H1 (cell line): ENCODE measurements around the gene IQCE. TPM values are rescaled to one million over a fixed set of nuclear protein-coding genes. Genes with fewer than 3 reads are reported as not detected.

ENCODE experiments used
- USF2 ChIP-seq: IDR thresholded peaks from 2 replicates; pipeline ENCODE4 v1.6.1; 2011; ENCODE audit warnings: low read length, improper control_type of control experiment
- polyA plus RNA-seq, 7 experiments: library from polyadenylated mRNA; depleted of rRNA in 3 of 7; stranded (reverse) in 5 of 7; unstranded in 2 of 7; fragments of >200 nt in 5 of 7; fragments of 200-250 nt in 2 of 7; gene quantifications; 1 replicate in 5 of 7; 2 replicates in 1 of 7; 4 replicates in 1 of 7; pipeline versions ENCODE4 v1.2.1 to v1.2.3, GENCODE V29; 2011 to 2013; ENCODE audit warnings: missing spikeins in 2 of 7, mixed read lengths in 2 of 7
- total RNA-seq: library from RNA; stranded (reverse); fragmentation: NEBNext Ultra II Directional; extraction: Animal tissue kit (Norgen Biotek cat#: 25700); gene quantifications from 2 replicates; pipeline ENCODE4 v1.2.1, GENCODE V29; 2021

IQCE gene
- total and polyA plus RNA-seq, 2 of the 8 experiments (the other 6 are each of a cell fraction or from before 2014, with no cell fraction given) = 2.2 to 4.9 TPM

GRCh38 chr7:2523941-2524807 is 34.6 kb upstream of the IQCE start (continued):
- no peak for TF ChIP-seq USF2
